Activated naive CD4-positive, alpha-beta T cell treated with anti-CD3 and anti-CD28 coated beads, Interleukin-2, amount 50 U/mL, for 16 hours (primary cell): Measurements from ENCODE around the gene CADM4.

Experiments
- DNase-seq: peaks from one replicate; pipeline ENCODE4 v3.0.0-alpha.2; 2020

CADM4 gene

GRCh38 chr19:43578787-43579186, 60.9 kb downstream of the CADM4 start:
- no peak for DNase-seq

- no peak for DNase-seq
Observed at GRCh38 chr19:43575955-43576878, 63.4 kb downstream of the CADM4 start.

GRCh38 chr19:43575156-43575950, 64.3 kb downstream of the CADM4 start, which contains the start of the genes PINLYP and XRCC1:
TSS of gene PINLYP (plus strand) at chr19:43575801. CDS start at chr19:43577192, 1,391 bp downstream.
TSS of gene XRCC1 (minus strand) at chr19:43575527. CDS start at chr19:43575458, 69 bp downstream.
- DNase-seq, result peak; percentile 96

- no peak for DNase-seq
Observed at GRCh38 chr19:43574424-43575155, 65.1 kb downstream of the CADM4 start.
